Measurements from ENCODE around the gene B4GALNT2.
A peak's percentile ranks its signal among the peaks of the same experiment; 100 is the strongest.

Gene B4GALNT2

GRCh38 chr17:49190932-49191331 is 58.4 kb downstream of the B4GALNT2 start:
- peak overlapping the region; percentile 95; the same call in 1 of the 2 replicates for H3K9ac ChIP-seq (ENCODE audit: low read depth, low read length)
- H4K20me1 ChIP-seq (ENCODE audit: insufficient read depth, low read length) = no peaks in the 10 kb centered on the region
- peak overlapping the region; percentile 68; the same call in 1 of the 2 replicates for H3K4me2 ChIP-seq (ENCODE audit: insufficient read depth, low read length)
- DNase-seq (peak; percentile 30), ATAC-seq (ENCODE audit: insufficient read depth, low read depth) (no peak)
- no peaks in the 10 kb centered on the region for H3K9me3 ChIP-seq (ENCODE audit: insufficient read depth, low read length, severe bottlenecking)
- no peaks in the 10 kb centered on the region for H3K27me3 ChIP-seq (ENCODE audit: insufficient read depth, low read length, poor library complexity)
- peaks cover 24% of the 10 kb centered on the region for H3K4me1 ChIP-seq (ENCODE audit: insufficient read depth, low read length)
- H3K27ac ChIP-seq (ENCODE audit: low read length) = peak overlapping the region; percentile 51; the same call in 1 of the 2 replicates
- TF ChIP-seq CTCF (IDR thresholded peaks at IDR 0.05; ENCODE audit: borderline replicate concordance, extremely low read depth, low read length, poor library complexity, severe bottlenecking) = no peak
- TF ChIP-seq EZH2 (IDR thresholded peaks at IDR 0.05; ENCODE audit: borderline replicate concordance, low read depth, low read length, severe bottlenecking) = no peak
- H3K79me2 ChIP-seq (ENCODE audit: insufficient read depth, low read length) = no peaks in the 10 kb centered on the region
- peak overlapping the region; percentile 54; the same call in 1 of the 2 replicates for H2AFZ ChIP-seq (ENCODE audit: low read depth, low read length)
- H3K4me3 ChIP-seq (ENCODE audit: low read depth in 1 of 2, low read length in 2 of 2) = peak overlapping the region in 1 of 2 experiments; percentile 28; a peak in 2 of 4 replicates
- no peaks in the 10 kb centered on the region for H3K36me3 ChIP-seq (ENCODE audit: insufficient read depth, low read length)

GRCh38 chr17:49191409-49191916 is 58.9 kb downstream of the B4GALNT2 start:
- no peaks in the 10 kb centered on the region for H3K79me2 ChIP-seq (ENCODE audit: insufficient read depth, low read length)
- H3K4me1 ChIP-seq (ENCODE audit: insufficient read depth, low read length) = peaks cover 24% of the 10 kb centered on the region
- ATAC-seq (ENCODE audit: insufficient read depth, low read depth) (no peak; the same call in 2 of the 3 replicates), DNase-seq (no peak)
- H4K20me1 ChIP-seq (ENCODE audit: insufficient read depth, low read length) = no peaks in the 10 kb centered on the region
- TF ChIP-seq CTCF (IDR thresholded peaks at IDR 0.05; ENCODE audit: borderline replicate concordance, extremely low read depth, low read length, poor library complexity, severe bottlenecking) = no peak
- no peaks in the 10 kb centered on the region for H3K27me3 ChIP-seq (ENCODE audit: insufficient read depth, low read length, poor library complexity)
- H3K4me2 ChIP-seq (ENCODE audit: insufficient read depth, low read length) = peak overlapping the region; percentile 68
- no peaks in the 10 kb centered on the region for H3K9me3 ChIP-seq (ENCODE audit: insufficient read depth, low read length, severe bottlenecking)
- H3K36me3 ChIP-seq (ENCODE audit: insufficient read depth, low read length) = no peaks in the 10 kb centered on the region
- H2AFZ ChIP-seq (ENCODE audit: low read depth, low read length) = peak overlapping the region; percentile 88
- peak overlapping the region; percentile 96 for H3K27ac ChIP-seq (ENCODE audit: low read length)
- peak overlapping the region; percentile 95 for H3K9ac ChIP-seq (ENCODE audit: low read depth, low read length)
- H3K4me3 ChIP-seq (ENCODE audit: low read depth in 1 of 2, low read length in 2 of 2) = peak overlapping the region; percentile 42 to 70

DNA sequence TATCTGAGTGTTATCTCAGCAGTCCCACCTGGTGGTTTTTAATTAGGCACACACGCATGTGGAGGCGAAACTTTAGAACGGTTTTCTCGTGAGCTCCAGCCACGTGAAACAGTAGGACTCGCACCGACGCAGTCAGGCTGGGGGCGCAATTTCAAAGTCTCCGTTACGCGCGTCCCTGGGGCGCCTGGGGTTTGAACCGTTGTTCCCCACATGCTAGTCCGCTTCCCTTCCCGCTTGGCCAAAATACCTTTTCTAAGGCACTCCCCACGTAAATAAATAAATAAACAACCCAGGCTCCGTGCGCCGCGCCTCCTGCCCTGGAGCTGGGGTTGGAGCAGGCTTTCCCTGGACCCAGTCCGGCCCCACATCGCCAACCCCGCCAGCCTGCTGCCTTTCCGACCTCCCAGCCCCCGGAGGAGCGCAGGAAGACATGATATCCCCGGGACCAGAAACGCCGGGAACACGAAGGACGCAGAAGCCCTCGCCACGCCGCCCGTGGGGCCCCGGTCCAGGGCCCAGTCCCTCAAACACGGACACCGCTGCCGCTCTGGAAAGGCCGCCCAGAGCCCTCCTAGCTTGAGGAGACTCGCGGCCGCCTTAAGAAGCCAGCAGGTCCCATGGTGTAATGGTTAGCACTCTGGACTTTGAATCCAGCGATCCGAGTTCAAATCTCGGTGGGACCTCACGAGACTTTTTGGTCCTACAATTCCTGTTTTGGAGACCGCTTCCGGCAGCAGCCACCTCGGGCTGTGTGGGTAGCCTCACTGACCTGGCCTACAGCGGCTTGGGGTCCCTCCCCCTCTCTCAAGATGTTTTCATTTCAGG is 59.6 kb downstream of the B4GALNT2 start:
- Histone ChIP-seq H3K27ac (ENCODE audit: low read length) (peak overlapping the region; percentile 96), H2AFZ (ENCODE audit: low read depth, low read length) (peak overlapping the region; percentile 88), H3K9ac (ENCODE audit: low read depth, low read length) (peak overlapping the region; percentile 95), H3K4me1 (ENCODE audit: insufficient read depth, low read length) (peaks cover 24% of the 10 kb centered on the region), H3K27me3 (ENCODE audit: insufficient read depth, low read length, poor library complexity) (no peaks in the 10 kb centered on the region), H3K36me3 (ENCODE audit: insufficient read depth, low read length) (no peaks in the 10 kb centered on the region), H3K79me2 (ENCODE audit: insufficient read depth, low read length) (no peaks in the 10 kb centered on the region), H3K9me3 (ENCODE audit: insufficient read depth, low read length, severe bottlenecking) (no peaks in the 10 kb centered on the region), H3K4me2 (ENCODE audit: insufficient read depth, low read length) (peak overlapping the region; percentile 68), H3K4me3 (ENCODE audit: low read depth in 1 of 2, low read length in 2 of 2) (peak overlapping the region; percentile 42 to 70), H4K20me1 (ENCODE audit: insufficient read depth, low read length) (no peaks in the 10 kb centered on the region)
- no peak for TF ChIP-seq EZH2 (IDR thresholded peaks at IDR 0.05; ENCODE audit: borderline replicate concordance, low read depth, low read length, severe bottlenecking)
- TF ChIP-seq CTCF (IDR thresholded peaks at IDR 0.05; ENCODE audit: borderline replicate concordance, extremely low read depth, low read length, poor library complexity, severe bottlenecking) = peak; percentile 58
- DNase-seq (peak; percentile 88), ATAC-seq (ENCODE audit: insufficient read depth, low read depth) (peak; percentile 52)

All from DND-41 (cell line).